IPS-20b (cell line): Measurements from ENCODE around the gene COX4I1.

ENCODE experiments used
- H3K27ac ChIP-seq: one replicate; pipeline ENCODE4 v1.5.1; 2013; ENCODE audit warnings: low read length
- H3K27me3 ChIP-seq: 2 replicates; pipeline ENCODE4 v1.6.1; 2013; ENCODE audit warnings: mild to moderate bottlenecking, low read length, inconsistent platforms; ENCODE audit not compliant: insufficient read depth
- H3K36me3 ChIP-seq: 2 replicates; pipeline ENCODE4 v1.6.1; 2013; ENCODE audit warnings: low read depth, mild to moderate bottlenecking, inconsistent platforms, low read length, moderate library complexity; ENCODE audit not compliant: insufficient read depth
- H3K4me1 ChIP-seq: 2 replicates; pipeline ENCODE4 v1.6.1; 2013; ENCODE audit warnings: mild to moderate bottlenecking, control low read depth, inconsistent platforms, low read length, moderate library complexity; ENCODE audit not compliant: insufficient read depth
- H3K4me3 ChIP-seq: 2 replicates; pipeline ENCODE4 v1.5.1; 2013; ENCODE audit warnings: mild to moderate bottlenecking, low read length, inconsistent platforms
- H3K9ac ChIP-seq: 2 replicates; pipeline ENCODE4 v1.6.1; 2013; ENCODE audit warnings: low read depth, mild to moderate bottlenecking, inconsistent platforms, low read length, moderate library complexity
- H3K9me3 ChIP-seq: 2 replicates; pipeline ENCODE4 v1.6.1; 2013; ENCODE audit warnings: mild to moderate bottlenecking, low read depth, low read length, inconsistent platforms; ENCODE audit not compliant: insufficient read depth

Gene COX4I1

DNA sequence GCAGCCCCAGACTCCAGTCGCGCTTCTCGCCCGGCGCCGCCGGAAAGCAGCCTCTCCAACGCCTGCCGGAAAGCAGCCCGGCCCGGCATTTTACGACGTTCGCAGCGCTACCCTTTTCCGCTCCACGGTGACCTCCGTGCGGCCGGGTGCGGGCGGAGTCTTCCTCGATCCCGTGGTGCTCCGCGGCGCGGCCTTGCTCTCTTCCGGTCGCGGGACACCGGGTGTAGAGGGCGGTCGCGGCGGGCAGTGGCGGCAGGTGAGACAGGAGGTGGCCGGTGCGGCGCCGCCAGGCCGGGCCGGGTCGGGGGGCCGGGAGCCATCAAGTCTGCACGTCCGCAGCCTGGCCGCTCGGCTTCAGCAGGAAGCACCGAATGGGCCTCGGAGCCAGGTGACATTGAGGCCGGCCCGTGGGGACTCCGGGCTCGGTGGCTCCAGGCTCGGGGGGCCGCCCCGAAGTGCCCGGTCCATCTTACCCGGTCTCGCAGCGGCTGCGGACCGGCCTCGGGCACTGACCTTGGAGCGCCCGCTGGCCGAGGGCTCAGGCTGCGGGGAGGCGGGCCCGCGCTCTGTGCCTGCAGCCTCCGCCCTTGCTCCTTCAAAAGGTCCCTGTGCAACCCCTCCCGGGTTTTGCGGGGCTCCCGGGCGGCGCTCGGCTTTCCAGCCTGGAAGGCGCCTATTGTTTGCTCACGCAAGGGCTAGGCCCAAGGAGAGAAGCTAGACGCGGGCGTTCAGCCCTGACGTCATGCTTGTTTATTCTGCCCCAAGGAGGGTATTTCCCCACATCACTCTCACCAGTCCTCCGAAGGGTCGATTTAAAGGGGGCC, at the start of gene COX4I1, which contains the start of gene EMC8:
Gene COX4I1, plus strand, starts transcription at position 199 of the 824 bp plus-strand sequence. CDS start 1,511 bp downstream, outside the sequence.
Gene EMC8, minus strand, starts transcription at position 48 of the 824 bp plus-strand sequence. CDS start 249 bp downstream, outside the sequence.
- H3K4me3 ChIP-seq: peak within 1 kb of the TSS; percentile 96
- no peaks in the 10 kb centered on the region for H3K27me3 ChIP-seq
- H3K9me3 ChIP-seq: no peaks in the 10 kb centered on the region
- H3K4me1 ChIP-seq: peaks cover 4% of the 10 kb centered on the region; the same call in 1 of the 2 replicates
- H3K9ac ChIP-seq: peak within 1 kb of the TSS; percentile 89
- peak within 1 kb of the TSS; percentile 76 for H3K27ac ChIP-seq
- peaks cover 59% of the 10 kb centered on the region for H3K36me3 ChIP-seq

- peak overlapping the region; percentile 67 for H3K4me3 ChIP-seq
- H3K9me3 ChIP-seq: no peaks in the 10 kb centered on the region
- H3K4me1 ChIP-seq: peaks cover 23% of the 10 kb centered on the region
- peaks cover 52% of the 10 kb centered on the region for H3K27me3 ChIP-seq
- no peak overlapping the region for H3K9ac ChIP-seq
- H3K27ac ChIP-seq: no peak overlapping the region
- H3K36me3 ChIP-seq: no peaks in the 10 kb centered on the region
Measured at GRCh38 chr16:85749771-85750145, 49.7 kb upstream of the COX4I1 start.

DNA sequence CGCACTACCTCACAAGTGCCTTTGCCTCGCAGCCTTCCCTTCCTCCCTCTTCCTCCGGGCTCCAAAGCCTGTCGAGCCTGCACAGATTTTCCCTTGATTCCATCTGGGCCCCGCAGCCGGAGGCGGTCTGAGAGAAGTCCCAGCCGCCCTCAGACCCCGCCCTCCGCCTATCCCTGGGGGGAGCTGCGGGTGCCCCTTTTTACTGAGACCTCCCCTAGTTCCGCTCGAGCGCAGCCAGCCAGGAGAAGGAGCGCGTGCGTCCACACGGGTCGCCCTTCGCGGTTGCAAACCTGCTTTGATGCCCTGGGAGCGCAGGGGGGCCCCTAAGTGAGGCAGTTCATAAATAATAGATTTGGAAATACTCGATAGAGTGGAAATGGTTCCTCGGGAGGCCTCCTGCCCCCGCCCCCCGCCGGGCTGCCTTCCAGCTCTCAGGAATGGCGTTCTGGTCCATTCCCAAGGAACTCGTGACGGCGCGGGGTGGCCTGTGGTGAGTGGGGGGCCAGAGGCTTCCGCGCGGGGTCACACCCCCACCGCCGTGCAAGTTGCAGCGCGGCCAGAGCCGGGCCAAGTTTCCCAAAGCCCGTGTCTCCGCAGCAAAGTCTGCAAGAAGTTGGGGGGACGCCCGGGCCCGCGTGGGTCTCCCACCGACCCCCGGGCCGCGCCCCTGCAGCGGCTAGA, 49.2 kb upstream of the COX4I1 start:
- Histone ChIP-seq H3K9me3 (no peaks in the 10 kb centered on the region), H3K9ac (no peak overlapping the region), H3K27me3 (peaks cover 52% of the 10 kb centered on the region), H3K4me1 (peaks cover 23% of the 10 kb centered on the region), H3K4me3 (peak overlapping the region; percentile 67), H3K36me3 (no peaks in the 10 kb centered on the region), H3K27ac (no peak overlapping the region)

DNA sequence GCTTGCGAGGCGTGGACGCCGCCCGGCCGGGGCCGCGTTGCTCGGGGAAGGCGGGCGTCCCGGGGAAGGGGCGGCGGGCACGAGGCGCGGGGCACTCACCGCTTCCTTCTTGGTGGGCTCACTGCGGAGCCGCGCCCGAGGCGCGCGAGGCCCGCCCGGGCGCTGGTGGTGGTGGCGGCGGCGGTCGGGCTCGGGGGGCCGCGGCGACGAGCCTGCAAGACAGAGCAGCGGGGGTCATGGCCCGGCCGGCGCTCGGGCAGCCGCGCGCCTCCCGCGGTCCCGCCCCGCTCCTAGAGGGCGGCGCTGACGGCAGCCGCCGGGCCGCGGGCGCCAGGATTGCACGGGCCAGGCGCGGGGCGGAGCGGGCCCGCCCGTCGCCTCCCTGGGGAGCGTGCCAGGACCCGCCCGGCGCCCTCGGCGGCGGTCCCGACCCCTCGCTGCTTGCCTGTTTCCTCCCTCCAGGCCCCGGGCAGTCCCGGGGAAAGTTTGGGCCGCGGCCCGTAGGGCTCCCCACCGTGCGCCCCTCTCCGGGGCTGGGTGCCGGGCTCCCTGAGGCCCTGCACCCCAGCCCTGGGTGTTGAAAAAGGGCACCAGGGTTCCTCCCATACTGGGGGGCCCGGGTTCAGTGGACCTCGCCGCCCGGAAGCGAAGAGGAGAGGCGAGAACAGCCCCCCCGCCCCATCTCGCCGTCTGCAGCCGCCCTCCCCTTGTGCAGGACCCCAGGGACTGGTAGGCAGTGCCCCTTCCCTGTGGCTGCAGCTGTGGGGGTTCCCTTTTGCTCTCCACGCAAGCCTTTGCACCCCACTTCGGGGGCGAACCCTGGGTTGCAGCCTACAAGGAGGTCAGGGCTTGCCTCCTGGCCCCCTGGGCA, 48.4 kb upstream of the COX4I1 start, which contains the start of gene C16orf74:
Gene C16orf74, minus strand, starts transcription at position 270 of the 871 bp plus-strand sequence. CDS start 15,879 bp downstream, outside the sequence.
- Histone ChIP-seq H3K27ac (no peak within 1 kb of the TSS), H3K4me3 (peak within 1 kb of the TSS; percentile 67), H3K4me1 (peaks cover 21% of the 10 kb centered on the region), H3K36me3 (no peaks in the 10 kb centered on the region), H3K27me3 (peaks cover 52% of the 10 kb centered on the region), H3K9ac (no peak within 1 kb of the TSS), H3K9me3 (no peaks in the 10 kb centered on the region)

DNA sequence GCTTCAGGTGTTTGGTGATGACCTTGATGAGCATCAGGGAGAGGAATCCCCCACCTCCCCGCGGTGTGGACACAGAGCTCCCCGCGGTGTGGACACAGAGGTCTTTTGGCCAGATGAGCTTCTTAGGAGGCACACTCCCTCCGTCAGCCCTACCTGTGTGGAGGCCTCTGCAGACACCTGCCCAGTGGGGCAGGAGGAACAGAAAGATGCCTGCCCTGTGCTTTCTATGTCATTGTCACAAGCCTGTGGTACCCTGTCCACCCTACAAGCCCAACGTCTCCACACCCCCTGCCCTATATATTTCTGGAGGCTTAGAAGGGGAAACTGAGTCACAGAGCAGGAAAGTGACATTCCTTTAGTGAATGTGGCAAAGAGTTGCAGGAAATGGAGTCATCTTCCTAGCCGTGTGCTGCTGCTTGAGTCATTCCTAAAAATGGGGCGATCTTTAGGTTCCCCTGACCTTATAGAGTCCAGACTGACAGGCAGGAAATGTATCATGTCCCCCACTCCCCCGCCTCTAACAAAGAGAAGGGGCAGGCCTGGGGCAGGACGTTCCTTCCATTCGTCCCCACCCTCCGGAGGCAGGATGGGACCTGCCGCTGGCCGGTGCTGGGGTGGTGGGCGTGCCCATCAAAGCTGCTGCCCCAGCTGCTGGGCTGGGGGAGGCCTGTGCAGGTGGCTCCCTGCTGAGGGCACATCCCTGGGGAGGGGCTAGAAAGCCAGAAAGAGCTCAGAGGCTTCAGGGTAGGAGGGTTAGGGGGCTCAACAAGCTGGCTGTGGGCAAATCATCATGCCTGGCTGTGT, 47.6 kb upstream of the COX4I1 start:
- Histone ChIP-seq H3K4me3 (0 out of 2 replicates have a peak overlapping the region, but pooled peaks have one; percentile 42), H3K9me3 (no peaks in the 10 kb centered on the region), H3K4me1 (peaks cover 13% of the 10 kb centered on the region), H3K9ac (no peak overlapping the region), H3K27ac (no peak overlapping the region), H3K36me3 (no peaks in the 10 kb centered on the region), H3K27me3 (peaks cover 52% of the 10 kb centered on the region)

GRCh38 chr16:85752511-85753420, 46.7 kb upstream of the COX4I1 start:
- no peaks in the 10 kb centered on the region for H3K36me3 ChIP-seq
- no peak overlapping the region for H3K27ac ChIP-seq
- no peak overlapping the region for H3K9ac ChIP-seq
- H3K9me3 ChIP-seq: no peaks in the 10 kb centered on the region
- peaks cover 11% of the 10 kb centered on the region for H3K4me1 ChIP-seq
- H3K27me3 ChIP-seq: peaks cover 52% of the 10 kb centered on the region
- no peak overlapping the region for H3K4me3 ChIP-seq

GRCh38 chr16:85753559-85753958, 45.9 kb upstream of the COX4I1 start:
- Histone ChIP-seq H3K9ac (no peak overlapping the region), H3K27ac (no peak overlapping the region), H3K4me3 (no peak overlapping the region), H3K36me3 (no peaks in the 10 kb centered on the region), H3K4me1 (peaks cover 11% of the 10 kb centered on the region), H3K27me3 (peaks cover 52% of the 10 kb centered on the region), H3K9me3 (no peaks in the 10 kb centered on the region)

DNA sequence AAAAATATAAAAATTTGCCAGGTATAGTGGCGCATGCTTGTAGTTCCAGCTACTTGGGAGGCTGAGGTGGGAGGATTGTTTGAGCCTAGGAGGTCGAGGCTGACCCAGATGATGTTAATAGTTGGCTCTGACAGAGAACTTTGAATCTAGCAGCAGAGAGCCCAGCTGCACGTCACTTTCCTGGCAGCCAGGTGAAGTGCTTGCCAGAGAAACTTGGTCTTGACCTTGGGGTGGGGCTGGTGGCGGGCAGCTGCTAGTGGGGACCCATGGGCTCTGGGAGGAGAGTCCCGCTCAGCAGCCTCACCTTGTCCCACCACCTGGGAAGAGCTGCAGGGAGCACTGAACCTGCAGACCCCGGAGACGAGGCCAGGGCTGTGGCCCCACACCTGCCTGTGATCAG, 45.5 kb upstream of the COX4I1 start:
- Histone ChIP-seq H3K27me3 (peaks cover 52% of the 10 kb centered on the region), H3K9ac (no peak overlapping the region), H3K4me3 (no peak overlapping the region), H3K4me1 (peaks cover 11% of the 10 kb centered on the region), H3K36me3 (no peaks in the 10 kb centered on the region), H3K27ac (no peak overlapping the region), H3K9me3 (no peaks in the 10 kb centered on the region)

- no peaks in the 10 kb centered on the region for H3K36me3 ChIP-seq
- H3K9ac ChIP-seq: no peak overlapping the region
- no peak overlapping the region for H3K4me3 ChIP-seq
- H3K27ac ChIP-seq: no peak overlapping the region
- peaks cover 50% of the 10 kb centered on the region for H3K27me3 ChIP-seq
- peaks cover 11% of the 10 kb centered on the region for H3K4me1 ChIP-seq
- H3K9me3 ChIP-seq: no peaks in the 10 kb centered on the region
Measured at GRCh38 chr16:85754413-85754812, 45.1 kb upstream of the COX4I1 start.
